Measurements from ENCODE around the gene PRSS57. TPM values are rescaled to one million over a fixed set of nuclear protein-coding genes. Genes with fewer than 3 reads are reported as not detected.

Gene PRSS57
- polyA plus RNA-seq, 3 donors = 0.16 to 1.4 (median 0.78) TPM

DNA sequence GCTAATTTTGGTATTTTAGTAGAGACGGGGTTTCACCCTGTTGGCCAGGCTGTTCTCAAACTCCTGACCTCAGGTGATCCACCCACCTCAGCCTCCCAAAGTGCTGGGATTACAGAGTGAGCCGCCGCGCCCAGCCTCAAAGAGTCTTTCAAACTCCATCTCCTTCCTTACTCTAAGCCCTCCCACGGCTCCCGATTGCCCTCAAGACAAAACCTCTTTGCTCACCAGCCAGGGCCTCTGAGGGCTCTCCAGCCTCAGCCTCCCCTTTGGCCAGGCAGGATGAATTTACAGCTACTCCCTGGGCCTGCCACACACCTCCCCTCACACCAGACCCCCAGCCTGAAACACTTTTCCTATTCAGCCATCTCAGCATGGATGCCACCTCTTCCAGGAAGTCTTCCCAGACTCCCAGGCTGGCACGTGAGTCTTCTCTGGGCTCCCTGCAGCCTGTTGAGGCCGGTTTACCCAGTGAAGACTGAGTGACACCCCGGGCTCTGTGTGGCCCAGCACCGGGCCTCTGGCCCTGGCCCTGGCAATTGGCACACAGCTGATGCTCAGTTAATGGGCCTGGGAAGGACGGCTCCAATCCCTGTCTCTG is 7.6 kb downstream of the PRSS57 start:
- Histone ChIP-seq H3K36me3 (replicated peaks in 1 of 2; ENCODE audit: control insufficient read depth in 1 of 2, insufficient read depth in 2 of 2, low read length in 2 of 2) (no peaks in the 10 kb centered on the region), H3K4me2 (replicated peaks; ENCODE audit: extremely low read depth, low read length, poor library complexity, severe bottlenecking) (no peak overlapping the region), H3K27me3 (ENCODE audit: control insufficient read depth in 2 of 2, insufficient read depth in 2 of 2, low read length in 2 of 2) (no peaks in the 10 kb centered on the region), H2AFZ (ENCODE audit: insufficient read depth, low read depth, low read length, poor library complexity, severe bottlenecking) (no peak overlapping the region), H3K27ac (ENCODE audit: low read depth in 1 of 2, low read length in 2 of 2) (no peak overlapping the region), H3K4me1 (ENCODE audit: control insufficient read depth in 1 of 2, insufficient read depth in 2 of 2, low read length in 2 of 2) (no peaks in the 10 kb centered on the region), H3K9me3 (replicated peaks in 1 of 2; ENCODE audit: control insufficient read depth in 1 of 2, insufficient read depth in 1 of 2, low read length in 2 of 2) (no peaks in the 10 kb centered on the region), H3K9ac (ENCODE audit: insufficient read depth, low read length, poor library complexity, severe bottlenecking) (no peak overlapping the region), H4K20me1 (ENCODE audit: insufficient read depth, low read length) (no peaks in the 10 kb centered on the region), H3K79me2 (ENCODE audit: insufficient read depth, low read length) (no peaks in the 10 kb centered on the region), H3K4me3 (replicated peaks in 1 of 3; ENCODE audit: low read depth in 2 of 3, low read length in 3 of 3) (no peak overlapping the region)
- H3K36me3 Mint-ChIP-seq = no peaks in the 10 kb centered on the region
- TF ChIP-seq, protein P1, sequence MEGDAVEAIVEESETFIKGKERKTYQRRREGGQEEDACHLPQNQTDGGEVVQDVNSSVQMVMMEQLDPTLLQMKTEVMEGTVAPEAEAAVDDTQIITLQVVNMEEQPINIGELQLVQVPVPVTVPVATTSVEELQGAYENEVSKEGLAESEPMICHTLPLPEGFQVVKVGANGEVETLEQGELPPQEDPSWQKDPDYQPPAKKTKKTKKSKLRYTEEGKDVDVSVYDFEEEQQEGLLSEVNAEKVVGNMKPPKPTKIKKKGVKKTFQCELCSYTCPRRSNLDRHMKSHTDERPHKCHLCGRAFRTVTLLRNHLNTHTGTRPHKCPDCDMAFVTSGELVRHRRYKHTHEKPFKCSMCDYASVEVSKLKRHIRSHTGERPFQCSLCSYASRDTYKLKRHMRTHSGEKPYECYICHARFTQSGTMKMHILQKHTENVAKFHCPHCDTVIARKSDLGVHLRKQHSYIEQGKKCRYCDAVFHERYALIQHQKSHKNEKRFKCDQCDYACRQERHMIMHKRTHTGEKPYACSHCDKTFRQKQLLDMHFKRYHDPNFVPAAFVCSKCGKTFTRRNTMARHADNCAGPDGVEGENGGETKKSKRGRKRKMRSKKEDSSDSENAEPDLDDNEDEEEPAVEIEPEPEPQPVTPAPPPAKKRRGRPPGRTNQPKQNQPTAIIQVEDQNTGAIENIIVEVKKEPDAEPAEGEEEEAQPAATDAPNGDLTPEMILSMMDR (IDR thresholded peaks at IDR 0.05) = no peak
- H3K9me3 Mint-ChIP-seq = peaks cover 0 to 6% (median 0%) of the 10 kb centered on the region in 7 donors
- WGBS (ENCODE audit: insufficient coverage) = 98% methylated on average over 11 of the region's 11 CpGs
- peaks cover 3% of the 10 kb centered on the region for H3K4me1 Mint-ChIP-seq
- DNase-seq = no peak
- intact Hi-C loops (cut with micrococcal nuclease) = no loop called here
- peaks cover 0 to 1% (median 0%) of the 10 kb centered on the region in 3 donors for H3K27me3 Mint-ChIP-seq (ENCODE audit: low read depth in 3 of 3)
- H3K27ac Mint-ChIP-seq = no peak overlapping the region
- H3K4me3 Mint-ChIP-seq = no peak overlapping the region

- no peaks in the 10 kb centered on the region for H4K20me1 ChIP-seq (ENCODE audit: insufficient read depth, low read length)
- no peak overlapping the region for H3K4me3 ChIP-seq (replicated peaks in 1 of 3; ENCODE audit: low read depth in 2 of 3, low read length in 3 of 3)
- H3K79me2 ChIP-seq (ENCODE audit: insufficient read depth, low read length) = no peaks in the 10 kb centered on the region
- no peak overlapping the region for H2AFZ ChIP-seq (ENCODE audit: insufficient read depth, low read depth, low read length, poor library complexity, severe bottlenecking)
- TF ChIP-seq, protein P1 (IDR thresholded peaks at IDR 0.05) = no peak
- Mint-ChIP-seq H3K9me3 (peaks cover 0 to 6% (median 0%) of the 10 kb centered on the region in 7 donors), H3K27ac (peak overlapping the region in 1 of 7 donors; percentile 30), H3K4me1 (peaks cover 5% of the 10 kb centered on the region), H3K4me3 (no peak overlapping the region), H3K27me3 (ENCODE audit: low read depth in 3 of 3) (peaks cover 0 to 1% (median 0%) of the 10 kb centered on the region in 3 donors), H3K36me3 (no peaks in the 10 kb centered on the region)
- no peak overlapping the region for H3K9ac ChIP-seq (ENCODE audit: insufficient read depth, low read length, poor library complexity, severe bottlenecking)
- H3K4me2 ChIP-seq (replicated peaks; ENCODE audit: extremely low read depth, low read length, poor library complexity, severe bottlenecking) = no peak overlapping the region
- intact Hi-C loops (cut with micrococcal nuclease) = no loop called here
- DNase-seq = no peak
- no peaks in the 10 kb centered on the region for H3K27me3 ChIP-seq (ENCODE audit: control insufficient read depth in 2 of 2, insufficient read depth in 2 of 2, low read length in 2 of 2)
- WGBS (ENCODE audit: insufficient coverage) = 89% methylated on average over 13 of the region's 17 CpGs
- peaks cover 1 to 2% of the 10 kb centered on the region in 2 donors for H3K4me1 ChIP-seq (ENCODE audit: control insufficient read depth in 1 of 2, insufficient read depth in 2 of 2, low read length in 2 of 2)
- H3K27ac ChIP-seq (ENCODE audit: low read depth in 1 of 2, low read length in 2 of 2) = no peak overlapping the region
- no peaks in the 10 kb centered on the region for H3K36me3 ChIP-seq (replicated peaks in 1 of 2; ENCODE audit: control insufficient read depth in 1 of 2, insufficient read depth in 2 of 2, low read length in 2 of 2)
- no peaks in the 10 kb centered on the region for H3K9me3 ChIP-seq (replicated peaks in 1 of 2; ENCODE audit: control insufficient read depth in 1 of 2, insufficient read depth in 1 of 2, low read length in 2 of 2)
Observed at GRCh38 chr19:686589-687297, 8.5 kb downstream of the PRSS57 start.

Data from CD14-positive monocyte (primary cell).